HUES6 (cell line): Measurements from ENCODE around the gene TLE3.

Experiments
- H3K27ac ChIP-seq: 2 replicates; pipeline ENCODE4 v1.7.0; 2013; ENCODE audit warnings: low read depth, mild to moderate bottlenecking, low read length, inconsistent platforms
- H3K27me3 ChIP-seq: 2 replicates; pipeline ENCODE4 v1.6.1; 2013; ENCODE audit warnings: low read length; ENCODE audit not compliant: control insufficient read depth, insufficient read depth
- H3K36me3 ChIP-seq: 2 replicates; pipeline ENCODE4 v1.6.1; 2013; ENCODE audit warnings: low read length; ENCODE audit not compliant: control insufficient read depth, insufficient read depth
- H3K4me1 ChIP-seq: 2 replicates; pipeline ENCODE4 v1.6.1; 2013; ENCODE audit warnings: low read length; ENCODE audit not compliant: control insufficient read depth, insufficient read depth
- H3K4me3 ChIP-seq: 2 replicates; pipeline ENCODE4 v1.5.1; 2013; ENCODE audit warnings: low read depth, low read length
- H3K9ac ChIP-seq: one replicate; pipeline ENCODE4 v1.6.1; 2013; ENCODE audit warnings: mild to moderate bottlenecking, low read length
- H3K9me3 ChIP-seq: 2 replicates; pipeline ENCODE4 v1.6.1; 2013; ENCODE audit warnings: low read depth, low read length; ENCODE audit not compliant: control insufficient read depth, insufficient read depth

TLE3 gene

DNA sequence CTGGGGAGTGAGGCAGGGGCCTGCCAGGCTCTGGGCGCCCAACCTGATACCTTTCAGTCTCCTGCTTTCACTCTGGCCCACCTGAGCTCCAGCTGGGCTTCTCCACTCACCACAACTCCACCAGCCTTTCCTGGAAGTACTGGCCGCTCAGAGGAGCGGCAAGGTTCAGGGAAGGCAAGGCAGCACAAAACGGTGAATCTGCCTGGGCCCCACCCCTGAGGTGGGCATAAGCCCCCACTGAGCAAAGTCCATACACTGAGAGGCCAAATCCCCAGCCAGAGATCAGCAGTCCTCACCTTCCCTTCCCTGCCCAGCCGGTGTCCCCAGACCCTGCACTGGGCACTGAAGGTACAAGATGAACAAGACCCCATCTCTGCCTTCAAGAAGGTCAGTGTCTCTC, 70.7 kb downstream of the TLE3 start:
- Histone ChIP-seq H3K27me3 (peaks cover 8% of the 10 kb centered on the region; the same call in 1 of the 2 replicates), H3K36me3 (no peaks in the 10 kb centered on the region), H3K9ac (no peak overlapping the region), H3K9me3 (no peaks in the 10 kb centered on the region), H3K27ac (no peak overlapping the region), H3K4me3 (no peak overlapping the region), H3K4me1 (peaks cover 24% of the 10 kb centered on the region)

DNA sequence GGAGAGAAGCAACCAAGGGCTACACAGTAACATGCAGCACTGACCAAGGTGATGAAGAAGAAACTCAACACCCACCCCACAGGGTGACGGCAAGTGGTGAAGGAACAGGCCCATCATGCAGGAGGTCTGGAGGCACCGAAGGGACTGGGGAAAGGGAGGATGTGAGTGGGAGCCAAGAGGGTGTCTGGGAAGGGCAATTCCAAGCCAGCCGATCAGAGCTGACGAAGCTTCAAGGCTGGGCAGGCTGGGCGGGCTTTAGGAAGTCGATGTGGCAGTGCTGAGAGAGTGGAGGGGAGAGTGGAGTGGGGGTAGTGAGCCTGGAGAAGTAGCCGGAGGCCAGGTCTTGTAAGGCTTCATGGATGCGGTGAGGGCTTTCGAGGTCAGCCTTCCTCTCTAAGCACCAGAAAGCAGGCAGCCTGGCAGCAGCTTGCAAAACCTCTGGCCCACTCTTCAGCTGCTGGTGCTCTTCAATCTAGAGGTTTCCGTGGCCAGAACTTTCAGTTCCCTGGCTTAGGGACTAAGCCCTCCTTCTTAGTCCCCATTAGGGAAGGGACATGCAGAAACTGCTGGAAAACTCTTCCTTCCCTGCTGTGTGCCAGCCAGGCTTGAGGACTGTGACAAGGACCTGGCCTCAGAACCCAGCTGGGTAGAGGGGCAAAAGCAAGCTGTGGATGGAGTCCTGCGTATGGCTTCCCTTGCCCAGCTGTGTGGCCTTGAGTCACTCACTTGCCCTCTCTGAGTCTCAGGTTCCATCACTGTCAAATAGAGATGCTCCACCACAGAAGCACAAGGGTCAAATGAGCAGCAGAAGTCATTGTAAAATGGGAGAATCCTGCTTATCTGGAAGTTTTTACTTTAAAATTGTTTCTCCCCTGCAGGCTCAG, 72.1 kb downstream of the TLE3 start:
- H3K27ac ChIP-seq: no peak overlapping the region
- H3K9me3 ChIP-seq: no peaks in the 10 kb centered on the region
- H3K36me3 ChIP-seq: no peaks in the 10 kb centered on the region

DNA sequence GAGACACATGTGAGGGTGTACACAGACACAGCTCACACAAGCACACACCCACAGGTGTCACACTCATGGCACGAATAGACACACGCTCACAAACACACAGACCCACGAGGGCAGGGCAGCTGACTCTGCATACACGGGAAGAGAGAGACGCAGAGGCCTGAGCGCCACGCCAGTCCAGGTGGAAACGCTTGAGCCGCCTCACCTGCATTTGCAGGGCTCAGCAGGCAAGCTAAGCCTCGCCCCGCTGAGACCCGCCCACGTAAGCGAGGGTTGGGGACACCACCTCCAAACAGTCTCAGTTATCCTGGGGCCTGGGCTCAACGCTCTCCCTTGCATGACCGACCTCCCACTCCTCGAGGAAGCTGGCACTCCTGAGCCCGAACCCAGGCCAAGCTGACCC, 73.2 kb downstream of the TLE3 start:
- Histone ChIP-seq H3K27ac (no peak overlapping the region), H3K27me3 (peaks cover 8% of the 10 kb centered on the region; the same call in 1 of the 2 replicates), H3K9me3 (no peaks in the 10 kb centered on the region), H3K4me1 (peaks cover 24% of the 10 kb centered on the region), H3K4me3 (no peak overlapping the region), H3K36me3 (no peaks in the 10 kb centered on the region), H3K9ac (no peak overlapping the region)

More for the DNA sequence above, 72.1 kb downstream of the TLE3 start:
- H3K27me3 ChIP-seq: peaks cover 8% of the 10 kb centered on the region; the same call in 1 of the 2 replicates
- peaks cover 24% of the 10 kb centered on the region for H3K4me1 ChIP-seq
- H3K9ac ChIP-seq: no peak overlapping the region
- H3K4me3 ChIP-seq: no peak overlapping the region

DNA sequence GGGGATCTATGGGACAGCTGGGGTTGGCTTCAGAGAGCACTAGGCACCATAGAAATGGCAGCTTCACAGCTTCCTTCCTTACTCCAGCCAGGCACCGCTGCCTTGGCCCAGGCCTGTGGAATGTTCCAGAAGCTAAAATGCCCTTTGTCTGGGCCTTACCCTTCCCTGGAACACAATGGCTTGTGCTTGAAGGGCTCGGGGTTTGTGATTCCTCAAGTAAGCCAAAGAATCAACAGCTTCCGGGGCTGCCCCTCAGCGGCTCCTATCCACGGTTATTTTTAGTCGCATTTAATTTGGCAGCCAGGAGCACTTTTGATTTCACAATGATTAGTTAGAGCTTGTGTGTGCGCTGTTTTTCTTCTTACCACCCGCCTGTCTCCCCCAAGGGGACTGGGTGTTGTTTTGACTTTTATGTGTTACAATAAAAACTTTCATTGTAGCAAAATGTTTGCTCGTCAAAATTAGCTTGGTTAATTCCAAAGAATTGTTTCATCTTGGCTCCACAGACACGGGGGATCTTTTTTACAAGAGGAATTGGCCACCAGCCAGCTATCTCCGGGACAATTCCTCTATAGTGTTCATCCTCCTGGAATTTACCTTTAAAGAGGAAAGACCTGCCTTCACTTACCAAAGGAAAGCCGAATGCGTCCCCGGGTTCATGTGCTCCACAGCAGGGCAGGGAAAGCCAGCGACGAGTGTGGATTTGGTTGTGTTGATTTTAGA, 73.8 kb downstream of the TLE3 start:
- Histone ChIP-seq H3K4me1 (peaks cover 24% of the 10 kb centered on the region), H3K9ac (no peak overlapping the region), H3K36me3 (no peaks in the 10 kb centered on the region), H3K9me3 (no peaks in the 10 kb centered on the region), H3K27ac (no peak overlapping the region), H3K27me3 (peaks cover 8% of the 10 kb centered on the region; the same call in 1 of the 2 replicates), H3K4me3 (no peak overlapping the region)

DNA sequence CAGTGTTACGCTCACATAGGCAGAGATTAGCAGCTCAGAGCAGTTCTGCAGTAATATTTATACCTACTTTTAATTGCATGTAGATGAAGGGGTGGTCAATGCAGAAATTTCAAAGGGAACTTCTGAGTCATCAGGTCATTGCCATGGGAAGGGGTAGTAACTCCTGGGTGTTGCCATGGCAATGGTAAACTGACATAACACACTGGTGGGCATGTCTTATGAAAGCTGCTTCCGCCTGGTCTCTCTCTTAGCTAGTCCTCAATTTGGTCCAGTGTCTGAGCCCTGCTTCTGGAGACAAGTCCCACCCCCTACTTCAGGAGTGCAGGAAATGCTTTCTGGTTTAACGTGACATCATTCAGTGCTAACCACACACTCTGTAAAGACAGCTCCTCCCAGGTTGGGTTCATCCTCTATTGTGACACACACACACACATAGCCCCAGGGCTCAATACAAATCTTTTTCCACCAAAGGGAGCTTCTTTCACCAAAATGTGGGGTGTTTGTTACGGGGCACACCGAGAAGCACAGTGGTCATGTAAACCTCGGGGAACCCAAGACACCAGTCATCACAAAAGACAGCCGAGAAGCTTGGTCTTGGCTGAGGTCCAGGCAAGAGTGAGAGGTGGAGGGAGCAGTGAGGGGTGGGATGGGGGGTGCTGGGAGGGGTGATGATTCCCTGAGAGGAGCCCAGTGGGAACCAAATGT, 74.5 kb downstream of the TLE3 start:
- H3K27ac ChIP-seq: no peak overlapping the region
- H3K4me1 ChIP-seq: peaks cover 24% of the 10 kb centered on the region
- no peak overlapping the region for H3K4me3 ChIP-seq
- H3K9ac ChIP-seq: no peak overlapping the region
- no peaks in the 10 kb centered on the region for H3K36me3 ChIP-seq
- H3K9me3 ChIP-seq: no peaks in the 10 kb centered on the region
- peaks cover 8% of the 10 kb centered on the region; the same call in 1 of the 2 replicates for H3K27me3 ChIP-seq

DNA sequence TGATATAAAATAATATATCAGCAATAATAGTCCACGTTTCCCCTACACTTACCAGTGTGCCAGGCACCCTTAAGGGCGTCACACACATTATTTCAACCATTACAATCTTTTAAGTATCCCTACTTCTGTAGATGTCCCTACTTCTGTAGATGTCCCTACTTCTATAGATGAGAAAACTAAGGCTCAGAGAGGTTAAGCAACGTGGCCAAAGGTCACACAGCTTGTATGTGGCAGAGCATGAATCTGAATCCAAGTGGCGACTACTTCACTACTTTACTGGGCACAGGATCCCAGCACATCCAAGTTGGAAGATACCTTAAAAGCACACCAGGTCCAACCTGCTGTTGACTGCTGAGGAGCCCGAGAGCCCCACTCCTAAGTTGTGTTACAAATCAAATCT, 77.5 kb downstream of the TLE3 start:
- H3K4me3 ChIP-seq: no peak overlapping the region
- H3K27ac ChIP-seq: no peak overlapping the region
- H3K27me3 ChIP-seq: peaks cover 13% of the 10 kb centered on the region
- H3K4me1 ChIP-seq: peaks cover 34% of the 10 kb centered on the region
- H3K36me3 ChIP-seq: no peaks in the 10 kb centered on the region
- H3K9ac ChIP-seq: no peak overlapping the region
- H3K9me3 ChIP-seq: no peaks in the 10 kb centered on the region

DNA sequence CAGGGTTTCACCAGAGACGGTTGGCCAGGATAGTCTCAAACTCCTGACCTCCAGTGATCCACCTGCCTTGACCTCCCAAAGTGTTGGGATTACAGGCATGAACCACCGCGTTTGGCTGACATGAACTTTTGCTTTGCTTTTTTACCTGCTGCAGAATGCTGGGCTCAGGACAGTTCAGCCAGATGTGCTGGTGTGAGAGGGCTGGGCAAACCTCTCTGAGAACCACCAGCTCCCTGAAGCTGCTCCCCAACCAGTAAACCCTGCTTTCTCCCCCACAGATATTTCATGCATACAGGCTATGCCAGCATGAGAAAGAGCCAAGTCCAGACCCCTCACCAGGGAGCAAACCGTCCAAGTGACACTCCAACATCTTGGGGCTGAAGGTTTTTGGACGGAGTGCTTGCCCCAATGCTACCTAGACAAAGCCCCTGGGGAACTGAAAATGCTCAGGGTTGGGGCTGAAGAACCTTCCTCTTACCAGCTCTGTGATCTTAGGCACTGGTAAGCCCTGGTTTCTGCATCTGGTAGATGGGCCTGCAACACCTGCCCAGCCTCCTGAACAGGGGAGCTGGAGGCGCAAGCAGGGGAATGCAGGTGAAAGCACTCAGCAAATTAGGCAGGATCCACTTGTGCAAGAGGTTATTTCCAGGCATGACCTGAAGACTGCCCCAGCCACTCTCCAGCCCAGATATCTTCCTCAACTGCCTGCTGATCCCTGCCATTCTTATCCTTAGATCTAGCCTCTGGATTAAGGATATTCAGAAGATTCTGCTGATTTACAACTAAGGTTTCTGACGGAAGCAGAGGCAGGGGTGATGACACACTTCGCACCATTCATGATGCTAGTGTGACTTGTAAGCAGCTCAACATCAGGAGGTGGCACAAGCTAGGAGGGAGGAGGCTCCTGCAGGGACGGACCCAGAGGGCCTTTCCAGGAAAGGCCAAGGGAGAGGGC, 78.8 kb downstream of the TLE3 start:
- Histone ChIP-seq H3K36me3 (no peaks in the 10 kb centered on the region), H3K9me3 (no peaks in the 10 kb centered on the region), H3K27me3 (peaks cover 7% of the 10 kb centered on the region), H3K27ac (no peak overlapping the region), H3K9ac (no peak overlapping the region), H3K4me3 (no peak overlapping the region), H3K4me1 (peaks cover 32% of the 10 kb centered on the region)

DNA sequence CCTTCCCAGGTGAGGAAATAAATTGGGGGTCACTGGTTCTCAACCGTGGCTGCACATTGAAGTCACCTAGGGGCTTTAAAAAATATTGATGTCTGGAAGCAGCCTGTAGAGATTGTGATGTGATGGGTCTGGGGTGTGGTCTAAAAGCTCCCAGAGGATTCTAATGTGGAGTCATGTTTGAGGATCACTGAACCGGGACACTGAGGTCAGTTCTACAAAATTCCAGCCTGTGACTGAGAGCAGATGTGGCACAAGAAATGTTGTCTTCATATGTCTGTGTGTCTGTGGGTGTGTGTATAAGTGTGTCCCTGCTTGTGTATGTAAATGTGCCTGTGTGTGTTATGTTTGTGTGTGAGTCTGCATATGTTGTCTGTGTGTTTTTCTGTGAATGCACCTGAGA, 79.9 kb downstream of the TLE3 start:
- H3K36me3 ChIP-seq: no peaks in the 10 kb centered on the region
- no peak overlapping the region for H3K27ac ChIP-seq
- H3K4me3 ChIP-seq: no peak overlapping the region
- no peaks in the 10 kb centered on the region for H3K9me3 ChIP-seq
- peaks cover 7% of the 10 kb centered on the region for H3K27me3 ChIP-seq
- peaks cover 26% of the 10 kb centered on the region for H3K4me1 ChIP-seq
- H3K9ac ChIP-seq: no peak overlapping the region

DNA sequence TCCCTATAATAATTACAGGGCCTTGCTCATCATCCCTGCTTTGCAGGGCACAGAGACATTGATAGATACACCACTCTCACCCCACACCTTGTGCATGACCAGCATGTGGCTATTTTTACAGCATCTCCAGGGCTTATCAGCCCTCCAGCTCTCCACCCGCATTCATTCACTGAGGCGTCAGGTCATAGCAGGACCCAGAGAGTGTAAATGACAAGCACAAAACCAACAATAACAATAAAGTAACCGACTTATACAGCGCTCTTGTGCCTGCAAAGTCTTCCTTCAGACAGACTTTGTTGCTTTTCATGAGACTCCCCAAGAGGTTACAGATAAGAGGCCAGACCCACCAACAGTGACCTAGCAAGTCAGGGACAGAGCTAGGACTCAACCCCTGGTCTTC, 80.7 kb downstream of the TLE3 start:
- Histone ChIP-seq H3K9me3 (no peaks in the 10 kb centered on the region), H3K27me3 (peaks cover 7% of the 10 kb centered on the region), H3K27ac (no peak overlapping the region), H3K4me1 (peaks cover 26% of the 10 kb centered on the region), H3K36me3 (no peaks in the 10 kb centered on the region), H3K4me3 (no peak overlapping the region), H3K9ac (no peak overlapping the region)

GRCh38 chr15:70016511-70016994, 81.2 kb downstream of the TLE3 start:
- Histone ChIP-seq H3K9ac (no peak overlapping the region), H3K4me1 (peaks cover 26% of the 10 kb centered on the region), H3K4me3 (no peak overlapping the region)

More at GRCh38 chr15:70016511-70016994, 81.2 kb downstream of the TLE3 start:
- peaks cover 7% of the 10 kb centered on the region for H3K27me3 ChIP-seq
- H3K27ac ChIP-seq: no peak overlapping the region
- H3K9me3 ChIP-seq: no peaks in the 10 kb centered on the region
- no peaks in the 10 kb centered on the region for H3K36me3 ChIP-seq
